Large intestine (tissue), 3 donors: ENCODE measurements around the gene TYMP. TPM values are rescaled to one million over a fixed set of nuclear protein-coding genes. Genes with fewer than 3 reads are reported as not detected.
"Not testable (repeated sequence)": the region's sequence is repeated elsewhere in the genome, so short reads cannot be mapped to it uniquely, and the experiment has no call there.

Experiments used
- DNase-seq, 2 donors: peaks; one replicate each; pipeline versions ENCODE4 v3.0.0 to v3.0.0-alpha.2; 2013
- H3K27ac ChIP-seq: one replicate; pipeline ENCODE4 v1.5.1; 2013; ENCODE audit warnings: low read length
- H3K27me3 ChIP-seq: 2 replicates; pipeline ENCODE4 v1.6.1; 2013; ENCODE audit warnings: low read length; ENCODE audit not compliant: control insufficient read depth, insufficient read depth
- H3K36me3 ChIP-seq: 2 replicates; pipeline ENCODE4 v1.6.1; 2013; ENCODE audit warnings: low read length; ENCODE audit not compliant: control insufficient read depth, insufficient read depth
- H3K4me1 ChIP-seq: one replicate; pipeline ENCODE4 v1.6.1; 2013; ENCODE audit warnings: low read length; ENCODE audit not compliant: control insufficient read depth, insufficient read depth
- H3K4me3 ChIP-seq: one replicate; pipeline ENCODE4 v1.5.1; 2013; ENCODE audit warnings: low read length
- H3K9me3 ChIP-seq: one replicate; pipeline ENCODE4 v1.6.1; 2013; ENCODE audit warnings: mild to moderate bottlenecking, low read depth, low read length, moderate library complexity; ENCODE audit not compliant: control insufficient read depth
- WGBS: methylation state at CpG from one replicate; pipeline ENCODE4 v1.1.5; 2013; ENCODE audit warnings: low lambda C conversion rate; ENCODE audit not compliant: insufficient coverage; 5-methylcytosine and 5-hydroxymethylcytosine counted together
- polyA plus RNA-seq: library from polyadenylated mRNA; unstranded; fragments of 120-200 nt; gene quantifications from one replicate; pipeline ENCODE4 v1.2.1, GENCODE V29; 2013

TYMP gene
- polyA plus RNA-seq, 1 donor = 10.5 TPM

- Histone ChIP-seq H3K27me3 (peaks cover 13% of the 10 kb centered on the region), H3K36me3 (no peaks in the 10 kb centered on the region), H3K27ac (no peak overlapping the region), H3K9me3 (no peaks in the 10 kb centered on the region), H3K4me3 (no peak overlapping the region), H3K4me1 (peaks cover 14% of the 10 kb centered on the region)
- no peak for DNase-seq
- WGBS = no CpG with 5 or more reads among the region's 13 CpGs
Measured at GRCh38 chr22:50537765-50538164, 8.0 kb upstream of the TYMP start.

GRCh38 chr22:50536226-50536625, 6.4 kb upstream of the TYMP start:
- H3K27ac ChIP-seq = no peak overlapping the region
- H3K4me1 ChIP-seq = peaks cover 26% of the 10 kb centered on the region
- no peak for DNase-seq
- WGBS = no CpG with 5 or more reads among the region's 3 CpGs
- H3K27me3 ChIP-seq = peaks cover 27% of the 10 kb centered on the region
- no peaks in the 10 kb centered on the region for H3K9me3 ChIP-seq
- no peaks in the 10 kb centered on the region for H3K36me3 ChIP-seq
- H3K4me3 ChIP-seq = no peak overlapping the region

- peaks cover 8% of the 10 kb centered on the region for H3K9me3 ChIP-seq
- 94% methylated on average over 2 of the region's 8 CpGs for WGBS
- H3K4me1 ChIP-seq = peaks cover 35% of the 10 kb centered on the region
- H3K4me3 ChIP-seq = no peak overlapping the region
- no peaks in the 10 kb centered on the region for H3K36me3 ChIP-seq
- DNase-seq = no peak
- H3K27ac ChIP-seq = no peak overlapping the region
- H3K27me3 ChIP-seq = peaks cover 38% of the 10 kb centered on the region
Measured at GRCh38 chr22:50535113-50535512, 5.3 kb upstream of the TYMP start.

- Histone ChIP-seq H3K9me3 (peaks cover 14% of the 10 kb centered on the region), H3K4me1 (peaks cover 32% of the 10 kb centered on the region), H3K27me3 (peaks cover 45% of the 10 kb centered on the region)
- not testable (repeated sequence) for H3K4me3 ChIP-seq, DNase-seq, H3K27ac ChIP-seq, H3K36me3 ChIP-seq
- 67% methylated on average over 3 of the region's 21 CpGs for WGBS
Measured at GRCh38 chr22:50533856-50534711, 4.3 kb upstream of the TYMP start.

- 57% methylated on average over 3 of the region's 19 CpGs for WGBS
- DNase-seq = no peak
- Histone ChIP-seq H3K27me3 (peaks cover 45% of the 10 kb centered on the region), H3K4me3 (no peak overlapping the region), H3K4me1 (peaks cover 27% of the 10 kb centered on the region), H3K9me3 (peaks cover 16% of the 10 kb centered on the region), H3K27ac (no peak overlapping the region), H3K36me3 (no peaks in the 10 kb centered on the region)
Measured at GRCh38 chr22:50532824-50533796, 3.3 kb upstream of the TYMP start.

GRCh38 chr22:50531962-50532674, 2.3 kb upstream of the TYMP start:
- peak in 1 of 2 donors; percentile 77 for DNase-seq
- Histone ChIP-seq H3K36me3 (no peaks in the 10 kb centered on the region), H3K27me3 (peaks cover 45% of the 10 kb centered on the region), H3K4me1 (peaks cover 27% of the 10 kb centered on the region), H3K4me3 (peak overlapping the region; percentile 60), H3K9me3 (peaks cover 16% of the 10 kb centered on the region), H3K27ac (peak overlapping the region; percentile 42)
- no CpG with 5 or more reads among the region's 56 CpGs for WGBS

GRCh38 chr22:50531546-50531961, 1.7 kb upstream of the TYMP start:
- H3K27me3 ChIP-seq = peaks cover 45% of the 10 kb centered on the region
- peaks cover 30% of the 10 kb centered on the region for H3K4me1 ChIP-seq
- DNase-seq = peak in 1 of 2 donors; percentile 69
- WGBS = no CpG with 5 or more reads among the region's 44 CpGs
- peaks cover 16% of the 10 kb centered on the region for H3K9me3 ChIP-seq
- H3K27ac ChIP-seq = peak overlapping the region; percentile 94
- peak overlapping the region; percentile 60 for H3K4me3 ChIP-seq
- H3K36me3 ChIP-seq = no peaks in the 10 kb centered on the region

GRCh38 chr22:50530877-50531545, 1.2 kb upstream of the TYMP start:
- H3K4me3 ChIP-seq = peak overlapping the region; percentile 60
- H3K27me3 ChIP-seq = peaks cover 45% of the 10 kb centered on the region
- no CpG with 5 or more reads among the region's 53 CpGs for WGBS
- H3K27ac ChIP-seq = peak overlapping the region; percentile 94
- no peaks in the 10 kb centered on the region for H3K36me3 ChIP-seq
- H3K9me3 ChIP-seq = peaks cover 16% of the 10 kb centered on the region
- H3K4me1 ChIP-seq = peaks cover 32% of the 10 kb centered on the region
- peak; percentile 76 to 90 for DNase-seq

- WGBS = no CpG with 5 or more reads among the region's 21 CpGs
- H3K27ac ChIP-seq = peak overlapping the region; percentile 94
- H3K9me3 ChIP-seq = peaks cover 16% of the 10 kb centered on the region
- H3K36me3 ChIP-seq = no peaks in the 10 kb centered on the region
- H3K4me3 ChIP-seq = peak overlapping the region; percentile 60
- DNase-seq = peak in 1 of 2 donors; percentile 81
- peaks cover 45% of the 10 kb centered on the region for H3K27me3 ChIP-seq
- H3K4me1 ChIP-seq = peaks cover 32% of the 10 kb centered on the region
Measured at GRCh38 chr22:50530580-50530876, 716 bp upstream of the TYMP start.
